ENCODE measurements around the gene TBPL1.

GRCh38 chr6:133989525-133989924 lies 36.5 kb downstream of the TBPL1 start:
- TF ChIP-seq EZH2phosphoT487 (IDR thresholded peaks at IDR 0.05; ENCODE audit: insufficient read depth, low read depth) (no peak), EZH2 (IDR thresholded peaks at IDR 0.05; ENCODE audit: insufficient read depth, poor library complexity, severe bottlenecking) (no peak)
